DND-41 (cell line): ENCODE measurements around the gene PLA1A.

Source experiments
- ATAC-seq: fragments of 200-7000 bp; cut with Tn5 transposase; 3 replicates; pipeline ENCODE4 v1.9.1; 2021; ENCODE audit warnings: low read depth; ENCODE audit not compliant: insufficient read depth
- DNase-seq: peaks from one replicate; pipeline ENCODE4 v3.0.0-alpha.2; 2020
- H2AFZ ChIP-seq: 2 replicates; pipeline ENCODE4 v1.6.0; 2012; ENCODE audit warnings: low read depth, low read length
- H3K27ac ChIP-seq: 2 replicates; pipeline ENCODE4 v1.5.1; 2012; ENCODE audit warnings: low read length, inconsistent platforms
- H3K27me3 ChIP-seq: fragments of 200-600 bp; sonication (generic); 2 replicates; pipeline ENCODE4 v1.6.0; 2012; ENCODE audit warnings: low read length, mild to moderate bottlenecking, inconsistent platforms; ENCODE audit not compliant: insufficient read depth, poor library complexity
- H3K36me3 ChIP-seq: 2 replicates; pipeline ENCODE4 v1.5.1; 2012; ENCODE audit warnings: low read length, inconsistent platforms; ENCODE audit not compliant: insufficient read depth
- H3K4me1 ChIP-seq: 2 replicates; pipeline ENCODE4 v1.5.1; 2012; ENCODE audit warnings: mild to moderate bottlenecking, low read length; ENCODE audit not compliant: insufficient read depth
- H3K4me2 ChIP-seq: 2 replicates; pipeline ENCODE4 v1.6.0; 2012; ENCODE audit warnings: mild to moderate bottlenecking, moderate library complexity, low read length, inconsistent platforms; ENCODE audit not compliant: insufficient read depth
- H3K4me3 ChIP-seq, 2 experiments: fragments of 200-600 bp in 1 of 2; shearing (Covaris generic) in 1 of 2; 2 replicates each; pipeline ENCODE4 v1.5.1; 2012 to 2016; ENCODE audit warnings: inconsistent platforms in 2 of 2, low read length in 2 of 2, mild to moderate bottlenecking in 2 of 2, low read depth in 1 of 2, moderate library complexity in 1 of 2
- H3K79me2 ChIP-seq: 2 replicates; pipeline ENCODE4 v1.6.0; 2012; ENCODE audit warnings: low read length, inconsistent platforms; ENCODE audit not compliant: insufficient read depth
- H3K9ac ChIP-seq: 2 replicates; pipeline ENCODE4 v1.6.0; 2012; ENCODE audit warnings: low read depth, mild to moderate bottlenecking, inconsistent platforms, low read length, moderate library complexity
- H3K9me3 ChIP-seq: 2 replicates; pipeline ENCODE4 v1.5.1; 2012; ENCODE audit warnings: low read length, moderate library complexity, mild to moderate bottlenecking, inconsistent platforms; ENCODE audit not compliant: insufficient read depth, severe bottlenecking
- H4K20me1 ChIP-seq: 2 replicates; pipeline ENCODE4 v1.6.0; 2012; ENCODE audit warnings: low read length; ENCODE audit not compliant: insufficient read depth
- CTCF ChIP-seq: IDR thresholded peaks from 2 replicates; pipeline ENCODE4 v1.5.1; 2012; ENCODE audit warnings: borderline replicate concordance, low read length, moderate library complexity, mild to moderate bottlenecking; ENCODE audit not compliant: poor library complexity, severe bottlenecking; ENCODE audit errors: extremely low read depth
- EZH2 ChIP-seq: IDR thresholded peaks from 3 replicates; pipeline ENCODE4 v1.6.1; 2012; ENCODE audit warnings: borderline replicate concordance, low read depth, mild to moderate bottlenecking, moderate library complexity, low read length, inconsistent platforms; ENCODE audit not compliant: severe bottlenecking

PLA1A gene

DNA sequence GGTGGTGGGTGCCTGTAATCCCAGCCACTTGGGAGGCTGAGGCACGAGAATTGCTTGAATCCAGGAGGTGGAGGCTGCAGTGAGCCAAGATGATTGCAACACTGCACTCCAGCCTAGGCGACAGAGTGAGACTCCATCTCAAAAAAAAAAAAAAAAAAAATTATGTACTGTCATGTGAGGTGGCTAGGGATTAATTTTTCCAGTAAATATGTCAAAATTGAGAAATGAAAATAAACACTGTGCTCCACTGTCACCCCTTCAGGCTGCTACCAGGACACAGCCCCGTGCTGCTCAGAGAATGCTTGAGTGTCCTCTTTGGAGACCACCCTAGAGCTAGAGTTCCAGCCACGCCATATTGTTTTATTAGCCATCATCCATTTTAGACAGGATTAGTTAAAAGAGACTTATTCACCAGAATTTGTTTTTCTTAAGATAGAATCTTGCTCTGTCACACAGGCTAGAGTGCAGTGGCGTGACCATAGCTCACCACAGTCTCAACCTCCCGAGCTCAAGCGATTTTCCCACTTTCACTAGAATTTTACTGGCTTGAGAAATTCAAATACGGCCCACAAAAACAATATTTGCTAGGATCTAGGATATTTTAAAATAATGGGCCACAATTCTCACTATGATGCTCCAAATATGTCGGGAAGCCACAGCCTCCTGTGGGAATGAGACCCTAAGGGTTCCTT is 38.9 kb upstream of the PLA1A start:
- Histone ChIP-seq H3K79me2 (no peaks in the 10 kb centered on the region), H3K4me1 (no peaks in the 10 kb centered on the region), H2AFZ (no peak overlapping the region)

DNA sequence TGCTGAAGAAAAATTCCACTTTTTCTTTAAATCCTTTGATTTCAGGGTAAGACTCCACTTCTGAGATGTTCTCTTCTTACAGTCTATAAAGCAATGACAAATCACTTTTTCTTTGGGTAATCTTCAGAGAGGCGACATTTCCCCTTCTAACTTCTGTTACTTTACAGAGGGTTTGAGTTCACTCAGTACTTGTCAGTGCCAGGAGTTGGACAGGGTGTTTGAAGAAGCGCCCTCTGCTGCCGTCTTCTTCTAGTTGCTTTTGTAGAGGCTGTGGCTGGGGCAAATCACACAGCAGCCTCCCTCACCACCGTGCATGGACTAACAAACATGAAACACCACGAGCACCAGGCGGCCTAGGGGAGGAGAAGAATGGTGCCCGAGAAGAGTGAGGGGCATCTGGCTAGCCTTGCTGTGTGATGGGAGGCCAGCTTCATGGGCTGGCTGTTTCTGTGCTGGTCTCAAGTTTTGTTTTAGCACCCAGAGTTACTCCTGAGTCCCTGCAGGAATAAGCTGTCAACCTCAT is 38.2 kb upstream of the PLA1A start, which contains the start of gene CD80:
CD80 (minus strand) TSS at position 174 of the 523 bp plus-strand sequence. CDS start 1,886 bp downstream, outside the sequence.
- no peak within 1 kb of the TSS for H3K27ac ChIP-seq
- peak; percentile 54 for TF ChIP-seq CTCF
- TF ChIP-seq EZH2 = no peak
- H3K4me3 ChIP-seq = no peak within 1 kb of the TSS

More for the DNA sequence above, 38.9 kb upstream of the PLA1A start:
- ATAC-seq = no peak
- no peaks in the 10 kb centered on the region for H3K36me3 ChIP-seq
- H3K9me3 ChIP-seq = no peaks in the 10 kb centered on the region
- no peak overlapping the region for H3K4me3 ChIP-seq
- no peak overlapping the region for H3K9ac ChIP-seq
- TF ChIP-seq EZH2 (no peak), CTCF (no peak)
- H4K20me1 ChIP-seq = no peaks in the 10 kb centered on the region
- no peak overlapping the region for H3K4me2 ChIP-seq
- DNase-seq = no peak
- no peak overlapping the region for H3K27ac ChIP-seq
- peaks cover 5% of the 10 kb centered on the region for H3K27me3 ChIP-seq

GRCh38 chr3:119560160-119560559 is 37.5 kb upstream of the PLA1A start:
- no peaks in the 10 kb centered on the region for H3K79me2 ChIP-seq
- no peak for TF ChIP-seq CTCF
- TF ChIP-seq EZH2 = no peak
- no peaks in the 10 kb centered on the region for H3K9me3 ChIP-seq
- ATAC-seq (no peak), DNase-seq (no peak)
- H3K27me3 ChIP-seq = peaks cover 5% of the 10 kb centered on the region
- no peaks in the 10 kb centered on the region for H4K20me1 ChIP-seq
- no peaks in the 10 kb centered on the region for H3K4me1 ChIP-seq
- H2AFZ ChIP-seq = no peak overlapping the region
- no peak overlapping the region for H3K9ac ChIP-seq
- no peak overlapping the region for H3K4me3 ChIP-seq
- H3K4me2 ChIP-seq = no peak overlapping the region
- H3K36me3 ChIP-seq = no peaks in the 10 kb centered on the region
- no peak overlapping the region for H3K27ac ChIP-seq

More for the DNA sequence above, 38.2 kb upstream of the PLA1A start, which contains the start of gene CD80:
- Histone ChIP-seq H3K79me2 (no peaks in the 10 kb centered on the region), H3K9ac (no peak within 1 kb of the TSS), H3K36me3 (no peaks in the 10 kb centered on the region), H3K9me3 (no peaks in the 10 kb centered on the region), H3K27me3 (peaks cover 5% of the 10 kb centered on the region), H4K20me1 (no peaks in the 10 kb centered on the region), H3K4me2 (no peak within 1 kb of the TSS), H2AFZ (no peak within 1 kb of the TSS), H3K4me1 (no peaks in the 10 kb centered on the region)
- DNase-seq = peak; percentile 41
- ATAC-seq = peak; percentile 86
